KMS-11 (cell line): ENCODE data around the gene RTN4RL1.

ENCODE experiments used
- H2AFZ ChIP-seq: fragments of 200-600 bp; sonication (generic); 2 replicates; pipeline ENCODE4 v1.6.1; 2016; ENCODE audit warnings: antibody characterized with exemption, mixed run types, low read depth
- H3K27ac ChIP-seq: fragments of 200-600 bp; sonication (generic); 2 replicates; pipeline ENCODE4 v1.6.1; 2016; ENCODE audit warnings: mild to moderate bottlenecking, mixed run types
- H3K27me3 ChIP-seq: fragments of 200-600 bp; sonication (generic); 2 replicates; pipeline ENCODE4 v1.6.1; 2017; ENCODE audit warnings: mild to moderate bottlenecking, low read depth, mixed run types, moderate library complexity; ENCODE audit not compliant: insufficient read depth
- H3K36me3 ChIP-seq: fragments of 200-600 bp; sonication (generic); 2 replicates; pipeline ENCODE4 v1.6.1; 2017; ENCODE audit warnings: mild to moderate bottlenecking, mixed run types; ENCODE audit not compliant: insufficient read depth
- H3K4me1 ChIP-seq: fragments of 200-600 bp; sonication (generic); 2 replicates; pipeline ENCODE4 v1.6.1; 2016; ENCODE audit warnings: mild to moderate bottlenecking, low read depth, mixed run types; ENCODE audit not compliant: poor library complexity, severe bottlenecking
- H3K4me2 ChIP-seq: fragments of 200-600 bp; sonication (generic); 2 replicates; pipeline ENCODE4 v1.7.0; 2016; ENCODE audit warnings: mild to moderate bottlenecking, mixed run types
- H3K4me3 ChIP-seq: fragments of 200-600 bp; sonication (generic); IDR thresholded peaks from 2 replicates; pipeline ENCODE4 v1.6.1; 2017; ENCODE audit warnings: low read depth, low read length, mixed read lengths; ENCODE audit not compliant: insufficient read depth
- H3K79me2 ChIP-seq: fragments of 200-600 bp; sonication (generic); 2 replicates; pipeline ENCODE4 v1.6.1; 2016; ENCODE audit warnings: low read depth, mixed run types; ENCODE audit not compliant: insufficient read depth
- H3K9ac ChIP-seq: fragments of 200-600 bp; sonication (generic); 2 replicates; pipeline ENCODE4 v1.6.1; 2016; ENCODE audit warnings: mild to moderate bottlenecking, mixed run types
- H4K20me1 ChIP-seq: fragments of 200-600 bp; sonication (generic); 2 replicates; pipeline ENCODE4 v1.6.1; 2016; ENCODE audit warnings: mild to moderate bottlenecking, mixed run types; ENCODE audit not compliant: insufficient read depth
- CTCF ChIP-seq: fragments of 200-600 bp; sonication (generic); conservative IDR thresholded peaks from 2 replicates; pipeline ENCODE4 v1.6.1; 2017; ENCODE audit warnings: low read depth, mild to moderate bottlenecking, antibody characterized with exemption, low read length, moderate library complexity, mixed read lengths

The RTN4RL1 gene

GRCh38 chr17:1979182-1979985, 45.8 kb downstream of the RTN4RL1 start:
- Histone ChIP-seq H3K27ac (no peak overlapping the region), H3K79me2 (no peaks in the 10 kb centered on the region), H3K4me2 (no peak overlapping the region), H3K27me3 (no peaks in the 10 kb centered on the region), H4K20me1 (no peaks in the 10 kb centered on the region), H2AFZ (no peak overlapping the region), H3K4me1 (peaks cover 26% of the 10 kb centered on the region), H3K4me3 (no peak overlapping the region), H3K9ac (no peak overlapping the region), H3K36me3 (no peaks in the 10 kb centered on the region)
- no peak for TF ChIP-seq CTCF

GRCh38 chr17:1978396-1978949, 46.7 kb downstream of the RTN4RL1 start:
- Histone ChIP-seq H3K4me3 (no peak overlapping the region), H3K4me1 (peaks cover 24% of the 10 kb centered on the region), H3K27ac (no peak overlapping the region), H3K79me2 (no peaks in the 10 kb centered on the region), H3K36me3 (no peaks in the 10 kb centered on the region), H3K27me3 (no peaks in the 10 kb centered on the region), H3K9ac (no peak overlapping the region), H3K4me2 (no peak overlapping the region), H2AFZ (no peak overlapping the region), H4K20me1 (no peaks in the 10 kb centered on the region)
- no peak for TF ChIP-seq CTCF

- no peak overlapping the region for H2AFZ ChIP-seq
- peaks cover 18% of the 10 kb centered on the region for H3K4me1 ChIP-seq
- no peaks in the 10 kb centered on the region for H3K27me3 ChIP-seq
- no peak for TF ChIP-seq CTCF
- no peak overlapping the region for H3K4me2 ChIP-seq
- no peak overlapping the region for H3K27ac ChIP-seq
- H4K20me1 ChIP-seq = no peaks in the 10 kb centered on the region
- no peak overlapping the region for H3K4me3 ChIP-seq
- H3K9ac ChIP-seq = no peak overlapping the region
- H3K79me2 ChIP-seq = no peaks in the 10 kb centered on the region
- no peaks in the 10 kb centered on the region for H3K36me3 ChIP-seq
Observed at GRCh38 chr17:1977583-1978395, 47.3 kb downstream of the RTN4RL1 start.

GRCh38 chr17:1976683-1977064, 48.5 kb downstream of the RTN4RL1 start:
- no peak overlapping the region for H3K27ac ChIP-seq
- no peak overlapping the region for H3K4me3 ChIP-seq
- H4K20me1 ChIP-seq = no peaks in the 10 kb centered on the region
- H3K4me2 ChIP-seq = no peak overlapping the region
- H3K4me1 ChIP-seq = peaks cover 7% of the 10 kb centered on the region
- no peaks in the 10 kb centered on the region for H3K36me3 ChIP-seq
- no peak overlapping the region for H3K9ac ChIP-seq
- TF ChIP-seq CTCF = no peak
- no peaks in the 10 kb centered on the region for H3K79me2 ChIP-seq
- H3K27me3 ChIP-seq = no peaks in the 10 kb centered on the region
- H2AFZ ChIP-seq = no peak overlapping the region
